Activated CD4-positive, alpha-beta memory T cell treated with anti-CD3 and anti-CD28 coated beads, Interleukin-2, amount 10 ng/mL, durations not matched to agents 7 days and 5 days (primary cell): ENCODE measurements around the gene C4orf36. TPM values are rescaled to one million over a fixed set of nuclear protein-coding genes. Genes with fewer than 3 reads are reported as not detected.

Source experiments
- CTCF ChIA-PET: fragments of 350-600 bp; sonication (Branson Sonifier 250); formaldehyde crosslinking; loops from one replicate; lab custom pipeline; 2021; ENCODE audit warnings: antibody characterized with exemption, inconsistent platforms; lab: Charles Lee
- POLR2A ChIA-PET: fragments of 350-600 bp; sonication (Branson Sonifier 250); formaldehyde crosslinking; loops from one replicate; lab custom pipeline; 2021; ENCODE audit warnings: antibody characterized with exemption; lab: Charles Lee
- DNase-seq: peaks from one replicate; pipeline ENCODE4 v3.0.0-alpha.2; 2020
- H3K27ac Mint-ChIP-seq: one replicate; pipeline ENCODE4 v1.8.0; 2021; ENCODE audit warnings: mild to moderate bottlenecking, mixed read lengths
- H3K27me3 Mint-ChIP-seq: one replicate; pipeline ENCODE4 v1.8.0; 2021; ENCODE audit warnings: mixed read lengths
- H3K36me3 Mint-ChIP-seq: one replicate; pipeline ENCODE4 v1.8.0; 2021; ENCODE audit warnings: low read depth, mixed read lengths
- H3K4me1 Mint-ChIP-seq: one replicate; pipeline ENCODE4 v1.8.0; 2021; ENCODE audit warnings: mixed read lengths
- H3K4me3 Mint-ChIP-seq: one replicate; pipeline ENCODE4 v1.8.0; 2021; ENCODE audit warnings: mild to moderate bottlenecking, mixed read lengths
- H3K9me3 Mint-ChIP-seq: one replicate; pipeline ENCODE4 v1.8.0; 2021; ENCODE audit warnings: mixed read lengths
- total RNA-seq, 2 experiments: library from RNA; stranded (reverse); gene quantifications; one replicate each; pipeline ENCODE4 v1.2.3, GENCODE V29; 2021

C4orf36 gene
- total RNA-seq, 2 experiments from 2014 or later = not detected

- no peak for DNase-seq
- H3K27ac Mint-ChIP-seq = no peak overlapping the region
- no peaks in the 10 kb centered on the region for H3K36me3 Mint-ChIP-seq
- no peaks in the 10 kb centered on the region for H3K9me3 Mint-ChIP-seq
- no peaks in the 10 kb centered on the region for H3K4me1 Mint-ChIP-seq
- H3K27me3 Mint-ChIP-seq = no peaks in the 10 kb centered on the region
- ChIA-PET CTCF (no interaction called here), POLR2A (no interaction called here)
- H3K4me3 Mint-ChIP-seq = no peak overlapping the region
Observed at GRCh38 chr4:86845593-86845992, 46.6 kb downstream of the C4orf36 start.

GRCh38 chr4:86841309-86841708 lies 50.9 kb downstream of the C4orf36 start:
- Mint-ChIP-seq H3K36me3 (no peaks in the 10 kb centered on the region), H3K9me3 (no peaks in the 10 kb centered on the region), H3K27me3 (no peaks in the 10 kb centered on the region), H3K4me1 (no peaks in the 10 kb centered on the region), H3K4me3 (no peak overlapping the region), H3K27ac (no peak overlapping the region)
- POLR2A ChIA-PET = no interaction called here
- CTCF ChIA-PET = no interaction called here
- DNase-seq = no peak

DNA sequence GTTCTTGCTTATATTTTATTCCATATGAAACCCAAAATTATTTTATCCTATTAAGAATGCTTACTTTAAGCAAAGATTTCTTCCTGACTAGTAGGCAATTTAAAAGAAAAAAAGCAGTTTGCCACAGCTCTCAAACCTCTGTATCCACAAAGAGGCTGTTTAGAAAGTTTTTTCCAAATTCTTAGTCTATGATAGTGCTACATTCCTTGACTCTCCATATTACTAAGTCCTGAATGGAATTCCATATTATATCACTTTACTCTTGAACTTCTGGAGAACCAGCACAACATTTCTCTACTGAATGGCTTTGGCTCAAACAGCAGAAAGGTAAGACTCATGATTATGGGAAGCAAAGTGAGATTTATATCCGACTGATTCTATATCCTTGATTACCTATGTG lies 51.4 kb downstream of the C4orf36 start:
- ChIA-PET POLR2A (no interaction called here), CTCF (no interaction called here)
- no peaks in the 10 kb centered on the region for H3K4me1 Mint-ChIP-seq
- no peak overlapping the region for H3K4me3 Mint-ChIP-seq
- DNase-seq = no peak
- no peaks in the 10 kb centered on the region for H3K9me3 Mint-ChIP-seq
- no peaks in the 10 kb centered on the region for H3K27me3 Mint-ChIP-seq
- H3K36me3 Mint-ChIP-seq = no peaks in the 10 kb centered on the region
- H3K27ac Mint-ChIP-seq = no peak overlapping the region

GRCh38 chr4:86837691-86838503 lies 54.3 kb downstream of the C4orf36 start:
- H3K27ac Mint-ChIP-seq = no peak overlapping the region
- no peaks in the 10 kb centered on the region for H3K4me1 Mint-ChIP-seq
- H3K9me3 Mint-ChIP-seq = no peaks in the 10 kb centered on the region
- ChIA-PET POLR2A (no interaction called here), CTCF (no interaction called here)
- no peaks in the 10 kb centered on the region for H3K36me3 Mint-ChIP-seq
- H3K4me3 Mint-ChIP-seq = no peak overlapping the region
- no peak for DNase-seq
- H3K27me3 Mint-ChIP-seq = no peaks in the 10 kb centered on the region

GRCh38 chr4:86835677-86836076 lies 56.5 kb downstream of the C4orf36 start:
- POLR2A ChIA-PET = no interaction called here
- CTCF ChIA-PET = no interaction called here
- Mint-ChIP-seq H3K27ac (no peak overlapping the region), H3K4me1 (no peaks in the 10 kb centered on the region), H3K36me3 (no peaks in the 10 kb centered on the region), H3K27me3 (no peaks in the 10 kb centered on the region), H3K4me3 (no peak overlapping the region), H3K9me3 (no peaks in the 10 kb centered on the region)
- no peak for DNase-seq

- DNase-seq = no peak
- CTCF ChIA-PET = no interaction called here
Observed at GRCh38 chr4:86834901-86835300, 57.3 kb downstream of the C4orf36 start.

DNA sequence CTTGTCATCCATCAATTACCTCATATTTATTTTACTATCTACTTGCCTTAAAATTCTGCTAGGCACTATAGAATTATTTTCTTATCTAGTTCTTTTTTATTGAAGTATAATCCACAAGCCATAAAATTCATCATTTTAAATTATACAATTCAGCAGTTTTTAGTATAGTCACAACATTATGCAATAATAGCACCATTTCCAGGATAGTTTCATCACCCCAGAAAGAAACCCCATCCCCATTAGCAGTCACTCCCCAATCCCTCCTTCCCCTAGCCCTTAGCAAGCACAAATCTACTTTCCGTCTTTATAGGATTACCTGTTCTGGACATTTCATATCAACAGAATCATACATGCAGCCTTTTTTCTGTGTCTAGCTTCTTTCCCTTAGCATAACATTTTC lies 58.6 kb downstream of the C4orf36 start:
- Mint-ChIP-seq H3K4me3 (no peak overlapping the region), H3K9me3 (no peaks in the 10 kb centered on the region), H3K36me3 (no peaks in the 10 kb centered on the region), H3K27ac (no peak overlapping the region), H3K27me3 (no peaks in the 10 kb centered on the region), H3K4me1 (no peaks in the 10 kb centered on the region)
- ChIA-PET CTCF (no interaction called here), POLR2A (no interaction called here)
- DNase-seq = no peak

More at GRCh38 chr4:86834901-86835300, 57.3 kb downstream of the C4orf36 start:
- no peaks in the 10 kb centered on the region for H3K9me3 Mint-ChIP-seq
- H3K27me3 Mint-ChIP-seq = no peaks in the 10 kb centered on the region
- H3K27ac Mint-ChIP-seq = no peak overlapping the region
- H3K4me3 Mint-ChIP-seq = no peak overlapping the region
- H3K4me1 Mint-ChIP-seq = no peaks in the 10 kb centered on the region
- H3K36me3 Mint-ChIP-seq = no peaks in the 10 kb centered on the region
- POLR2A ChIA-PET = no interaction called here

- CTCF ChIA-PET = no interaction called here
- Mint-ChIP-seq H3K27me3 (no peaks in the 10 kb centered on the region), H3K9me3 (no peaks in the 10 kb centered on the region), H3K36me3 (no peaks in the 10 kb centered on the region), H3K4me1 (no peaks in the 10 kb centered on the region), H3K4me3 (no peak overlapping the region), H3K27ac (no peak overlapping the region)
- POLR2A ChIA-PET = no interaction called here
- DNase-seq = no peak
Observed at GRCh38 chr4:86831262-86832130, 60.7 kb downstream of the C4orf36 start.

Other genes starting within 250 kb of the C4orf36 start
- not detected for gene SLC10A6, start 43.0 kb downstream of the C4orf36 start, total RNA-seq
- 10 to 100 TPM; 68.8 to 72.0 TPM for gene AFF1, start 42.6 kb upstream of the C4orf36 start, total RNA-seq